ENCODE results near the gene APBB2. TPM values are rescaled to one million over a fixed set of nuclear protein-coding genes. Genes with fewer than 3 reads are reported as not detected.

APBB2 gene
- total and polyA plus RNA-seq, 4 donors: 4.8 to 31.5 (median 11.2) TPM

DNA sequence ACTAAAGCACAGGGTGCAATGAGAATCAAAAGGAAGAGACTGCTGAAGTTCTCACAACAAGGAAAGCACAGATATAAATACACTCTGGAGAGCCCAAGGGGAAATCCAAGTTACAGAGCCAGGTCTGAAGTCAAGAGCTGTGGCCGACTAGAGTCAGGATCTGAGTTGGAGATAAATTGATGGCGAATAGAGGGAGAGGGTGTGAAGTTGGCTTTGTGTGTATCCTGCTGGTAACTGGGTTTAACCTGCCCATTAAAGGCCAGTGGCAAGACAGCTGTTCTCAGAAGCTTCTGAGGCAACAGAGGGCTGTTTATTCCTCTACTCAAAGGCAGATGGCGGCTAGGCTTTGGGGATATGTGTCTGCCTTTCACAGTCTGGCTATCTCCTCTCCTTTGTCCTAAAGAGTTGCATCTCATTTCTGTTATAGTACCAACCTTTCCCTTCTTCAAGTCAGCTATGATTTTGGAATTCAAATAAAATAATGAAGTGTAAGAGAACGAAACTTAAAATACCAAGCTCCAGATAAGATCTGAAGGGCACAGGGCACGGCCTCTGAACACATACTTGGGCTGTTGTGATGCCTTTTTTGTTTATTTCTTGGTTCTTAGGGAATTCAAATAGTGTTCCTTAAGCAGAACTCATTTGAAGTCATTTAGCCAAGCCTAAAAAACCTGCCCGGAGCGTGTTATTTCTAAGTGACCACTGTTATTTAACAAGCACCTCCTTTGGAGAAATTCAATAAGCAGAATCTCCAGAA, 142.1 kb downstream of the APBB2 start:
- Histone ChIP-seq H3K9me3 (ENCODE audit: control insufficient read depth in 4 of 4, low read length in 3 of 4) (no peaks in the 10 kb centered on the region), H3K27me3 (ENCODE audit: control insufficient read depth in 4 of 4, insufficient read depth in 4 of 4, low read length in 3 of 4) (no peaks in the 10 kb centered on the region), H3K27ac (ENCODE audit: low read depth in 1 of 2, low read length in 2 of 2) (no peak overlapping the region), H3K4me1 (ENCODE audit: control insufficient read depth in 4 of 4, insufficient read depth in 4 of 4, low read length in 3 of 4) (peaks cover 0 to 5% (median 2%) of the 10 kb centered on the region in 4 donors), H3K36me3 (ENCODE audit: control insufficient read depth in 4 of 4, insufficient read depth in 3 of 4, low read depth in 1 of 4, low read length in 3 of 4) (no peaks in the 10 kb centered on the region), H3K4me3 (ENCODE audit: low read depth in 1 of 3, low read length in 3 of 3) (no peak overlapping the region), H3K9ac (ENCODE audit: low read depth in 1 of 2, low read length in 2 of 2) (no peak overlapping the region)
- no peak for TF ChIP-seq GABPA (IDR thresholded peaks at IDR 0.05 in 1 of 2, conservative IDR thresholded peaks at IDR 0.05 in 1 of 2)
- no peak for TF ChIP-seq HNF4A (conservative IDR thresholded peaks at IDR 0.05)
- TF ChIP-seq, protein P1, sequence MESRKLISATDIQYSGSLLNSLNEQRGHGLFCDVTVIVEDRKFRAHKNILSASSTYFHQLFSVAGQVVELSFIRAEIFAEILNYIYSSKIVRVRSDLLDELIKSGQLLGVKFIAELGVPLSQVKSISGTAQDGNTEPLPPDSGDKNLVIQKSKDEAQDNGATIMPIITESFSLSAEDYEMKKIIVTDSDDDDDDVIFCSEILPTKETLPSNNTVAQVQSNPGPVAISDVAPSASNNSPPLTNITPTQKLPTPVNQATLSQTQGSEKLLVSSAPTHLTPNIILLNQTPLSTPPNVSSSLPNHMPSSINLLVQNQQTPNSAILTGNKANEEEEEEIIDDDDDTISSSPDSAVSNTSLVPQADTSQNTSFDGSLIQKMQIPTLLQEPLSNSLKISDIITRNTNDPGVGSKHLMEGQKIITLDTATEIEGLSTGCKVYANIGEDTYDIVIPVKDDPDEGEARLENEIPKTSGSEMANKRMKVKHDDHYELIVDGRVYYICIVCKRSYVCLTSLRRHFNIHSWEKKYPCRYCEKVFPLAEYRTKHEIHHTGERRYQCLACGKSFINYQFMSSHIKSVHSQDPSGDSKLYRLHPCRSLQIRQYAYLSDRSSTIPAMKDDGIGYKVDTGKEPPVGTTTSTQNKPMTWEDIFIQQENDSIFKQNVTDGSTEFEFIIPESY (IDR thresholded peaks at IDR 0.05): no peak
- TF ChIP-seq, protein P2, sequence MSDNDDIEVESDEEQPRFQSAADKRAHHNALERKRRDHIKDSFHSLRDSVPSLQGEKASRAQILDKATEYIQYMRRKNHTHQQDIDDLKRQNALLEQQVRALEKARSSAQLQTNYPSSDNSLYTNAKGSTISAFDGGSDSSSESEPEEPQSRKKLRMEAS (IDR thresholded peaks at IDR 0.05): no peak
- no peak for TF ChIP-seq NR2F2 (IDR thresholded peaks at IDR 0.05)
- TF ChIP-seq SP1 (IDR thresholded peaks at IDR 0.05): no peak
- no peak for TF ChIP-seq FOXA1 (IDR thresholded peaks at IDR 0.05)
- no peak for TF ChIP-seq HNF4G (IDR thresholded peaks at IDR 0.05)
- TF ChIP-seq RAD21 (IDR thresholded peaks at IDR 0.05): no peak
- no peak for DNase-seq (ENCODE audit: low spot score)
- 88% methylated on average over 7 of the region's 7 CpGs for WGBS

DNA sequence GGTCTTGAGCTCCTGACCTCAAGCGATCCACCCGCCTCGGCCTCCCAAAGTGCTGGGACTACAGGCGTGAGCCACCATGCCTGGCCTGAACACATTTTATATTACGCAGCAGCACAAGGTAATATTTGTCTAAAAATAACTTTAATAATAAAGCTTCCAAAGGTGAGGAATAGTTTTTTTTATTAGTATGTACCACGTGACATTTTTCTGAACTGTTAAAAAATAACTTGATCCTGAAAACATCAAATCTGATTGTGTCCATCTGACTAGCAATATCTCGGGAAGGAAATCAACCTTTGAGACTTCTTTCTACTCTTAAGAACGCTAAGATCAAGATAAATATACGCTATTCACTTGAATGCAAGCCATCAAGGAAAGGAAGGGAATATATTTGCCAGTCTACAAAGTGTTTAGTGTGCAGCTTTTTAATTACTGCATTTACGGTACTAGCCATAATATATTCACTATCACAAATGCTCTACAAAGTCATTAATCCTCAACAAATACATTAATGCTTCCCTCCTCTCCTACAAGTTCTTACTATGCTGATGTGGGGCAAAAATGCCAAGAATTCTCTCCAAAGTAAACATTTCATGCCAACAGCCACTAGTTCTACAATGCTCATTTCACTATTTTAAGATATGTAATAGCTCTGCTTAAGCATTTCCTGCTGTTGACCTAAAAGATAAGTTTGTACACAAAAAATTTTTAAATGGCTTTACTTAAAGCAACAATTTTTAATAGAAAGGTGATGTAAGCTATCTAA, 143.6 kb downstream of the APBB2 start:
- no peak for TF ChIP-seq HNF4G (IDR thresholded peaks at IDR 0.05)
- TF ChIP-seq, protein P2 (IDR thresholded peaks at IDR 0.05): no peak
- no peak for TF ChIP-seq NR2F2 (IDR thresholded peaks at IDR 0.05)
- TF ChIP-seq RXRA (IDR thresholded peaks at IDR 0.05): no peak
- no peak for TF ChIP-seq HNF4A (conservative IDR thresholded peaks at IDR 0.05)
- TF ChIP-seq FOXA2 (IDR thresholded peaks at IDR 0.05): no peak
- TF ChIP-seq JUND (IDR thresholded peaks at IDR 0.05): no peak
- TF ChIP-seq GABPA (IDR thresholded peaks at IDR 0.05 in 1 of 2, conservative IDR thresholded peaks at IDR 0.05 in 1 of 2): no peak
- TF ChIP-seq, protein P3, sequence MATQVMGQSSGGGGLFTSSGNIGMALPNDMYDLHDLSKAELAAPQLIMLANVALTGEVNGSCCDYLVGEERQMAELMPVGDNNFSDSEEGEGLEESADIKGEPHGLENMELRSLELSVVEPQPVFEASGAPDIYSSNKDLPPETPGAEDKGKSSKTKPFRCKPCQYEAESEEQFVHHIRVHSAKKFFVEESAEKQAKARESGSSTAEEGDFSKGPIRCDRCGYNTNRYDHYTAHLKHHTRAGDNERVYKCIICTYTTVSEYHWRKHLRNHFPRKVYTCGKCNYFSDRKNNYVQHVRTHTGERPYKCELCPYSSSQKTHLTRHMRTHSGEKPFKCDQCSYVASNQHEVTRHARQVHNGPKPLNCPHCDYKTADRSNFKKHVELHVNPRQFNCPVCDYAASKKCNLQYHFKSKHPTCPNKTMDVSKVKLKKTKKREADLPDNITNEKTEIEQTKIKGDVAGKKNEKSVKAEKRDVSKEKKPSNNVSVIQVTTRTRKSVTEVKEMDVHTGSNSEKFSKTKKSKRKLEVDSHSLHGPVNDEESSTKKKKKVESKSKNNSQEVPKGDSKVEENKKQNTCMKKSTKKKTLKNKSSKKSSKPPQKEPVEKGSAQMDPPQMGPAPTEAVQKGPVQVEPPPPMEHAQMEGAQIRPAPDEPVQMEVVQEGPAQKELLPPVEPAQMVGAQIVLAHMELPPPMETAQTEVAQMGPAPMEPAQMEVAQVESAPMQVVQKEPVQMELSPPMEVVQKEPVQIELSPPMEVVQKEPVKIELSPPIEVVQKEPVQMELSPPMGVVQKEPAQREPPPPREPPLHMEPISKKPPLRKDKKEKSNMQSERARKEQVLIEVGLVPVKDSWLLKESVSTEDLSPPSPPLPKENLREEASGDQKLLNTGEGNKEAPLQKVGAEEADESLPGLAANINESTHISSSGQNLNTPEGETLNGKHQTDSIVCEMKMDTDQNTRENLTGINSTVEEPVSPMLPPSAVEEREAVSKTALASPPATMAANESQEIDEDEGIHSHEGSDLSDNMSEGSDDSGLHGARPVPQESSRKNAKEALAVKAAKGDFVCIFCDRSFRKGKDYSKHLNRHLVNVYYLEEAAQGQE (IDR thresholded peaks at IDR 0.05): no peak
- TF ChIP-seq, protein P4, sequence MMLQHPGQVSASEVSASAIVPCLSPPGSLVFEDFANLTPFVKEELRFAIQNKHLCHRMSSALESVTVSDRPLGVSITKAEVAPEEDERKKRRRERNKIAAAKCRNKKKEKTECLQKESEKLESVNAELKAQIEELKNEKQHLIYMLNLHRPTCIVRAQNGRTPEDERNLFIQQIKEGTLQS (IDR thresholded peaks at IDR 0.05): no peak
- TF ChIP-seq TAF1 (conservative IDR thresholded peaks at IDR 0.05): no peak
- H3K36me3 ChIP-seq (ENCODE audit: control insufficient read depth in 4 of 4, insufficient read depth in 3 of 4, low read depth in 1 of 4, low read length in 3 of 4): no peaks in the 10 kb centered on the region
- DNase-seq (ENCODE audit: low spot score): no peak
- 89% methylated on average over 10 of the region's 10 CpGs for WGBS
- H3K27me3 ChIP-seq (ENCODE audit: control insufficient read depth in 4 of 4, insufficient read depth in 4 of 4, low read length in 3 of 4): no peaks in the 10 kb centered on the region
- H3K9ac ChIP-seq (ENCODE audit: low read depth in 1 of 2, low read length in 2 of 2): no peak overlapping the region
- no peak overlapping the region for H3K27ac ChIP-seq (ENCODE audit: low read depth in 1 of 2, low read length in 2 of 2)
- peaks cover 0 to 2% (median 0%) of the 10 kb centered on the region in 4 donors for H3K4me1 ChIP-seq (ENCODE audit: control insufficient read depth in 4 of 4, insufficient read depth in 4 of 4, low read length in 3 of 4)
- H3K9me3 ChIP-seq (ENCODE audit: control insufficient read depth in 4 of 4, low read length in 3 of 4): no peaks in the 10 kb centered on the region
- no peak overlapping the region for H3K4me3 ChIP-seq (ENCODE audit: low read depth in 1 of 3, low read length in 3 of 3)

Measured in liver (tissue), 9 donors.